AG04449 (cell line): Measurements from ENCODE around the gene IGSF23.

Experiments used
- CTCF ChIA-PET: fragments of 350-600 bp; formaldehyde crosslinking; extraction: SDS; loops from one replicate; lab custom pipeline; 2021; ENCODE audit warnings: antibody characterized with exemption; lab: Yijun Ruan, JAX
- POLR2A ChIA-PET: fragments of 400-600, 350-600 bp; formaldehyde crosslinking; extraction: SDS; loops from one replicate; lab custom pipeline; 2020; ENCODE audit warnings: antibody characterized with exemption, inconsistent platforms; lab: Yijun Ruan, JAX
- DNase-seq: peaks from one replicate; pipeline ENCODE4 v3.0.0-alpha.2; 2010; ENCODE audit warnings: low read depth, low spot score
- H3K4me3 ChIP-seq: 2 replicates; pipeline ENCODE4 v1.5.1; 2011; ENCODE audit warnings: low read depth, mild to moderate bottlenecking, control low read depth, low read length
- CTCF ChIP-seq: IDR thresholded peaks from one replicate; pipeline ENCODE4 v1.5.1; 2011; ENCODE audit warnings: mild to moderate bottlenecking, moderate library complexity, low read length, control low read depth, inconsistent platforms; ENCODE audit not compliant: insufficient read depth; ENCODE audit errors: missing control alignments

Gene IGSF23

DNA sequence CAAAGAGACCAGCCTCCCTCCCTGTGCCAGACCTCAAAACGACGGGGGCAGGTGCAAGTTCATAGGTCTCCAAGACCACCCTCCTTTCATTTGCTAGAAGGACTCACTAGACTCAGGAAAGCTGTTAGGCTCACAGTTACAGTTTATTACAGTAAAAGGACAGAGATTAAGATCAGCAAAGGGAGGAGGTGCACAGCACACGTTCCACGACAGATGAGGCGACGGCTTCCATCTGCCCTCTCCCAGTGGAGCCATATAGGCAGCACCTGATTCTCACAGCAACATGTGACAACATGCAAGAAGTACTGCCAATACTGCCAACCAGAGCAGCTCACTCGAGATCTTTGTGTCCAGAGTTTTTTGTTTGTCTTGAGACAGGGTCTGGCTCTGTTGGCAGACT is 48.5 kb downstream of the IGSF23 start:
- CTCF ChIA-PET: interaction anchor here (1.7 to 4.8 kb wide), 7 partner anchors 11 to 110 kb away, joined by 4 to 36 read pairs (median 8); no protein-coding TSS in a partner anchor

DNA sequence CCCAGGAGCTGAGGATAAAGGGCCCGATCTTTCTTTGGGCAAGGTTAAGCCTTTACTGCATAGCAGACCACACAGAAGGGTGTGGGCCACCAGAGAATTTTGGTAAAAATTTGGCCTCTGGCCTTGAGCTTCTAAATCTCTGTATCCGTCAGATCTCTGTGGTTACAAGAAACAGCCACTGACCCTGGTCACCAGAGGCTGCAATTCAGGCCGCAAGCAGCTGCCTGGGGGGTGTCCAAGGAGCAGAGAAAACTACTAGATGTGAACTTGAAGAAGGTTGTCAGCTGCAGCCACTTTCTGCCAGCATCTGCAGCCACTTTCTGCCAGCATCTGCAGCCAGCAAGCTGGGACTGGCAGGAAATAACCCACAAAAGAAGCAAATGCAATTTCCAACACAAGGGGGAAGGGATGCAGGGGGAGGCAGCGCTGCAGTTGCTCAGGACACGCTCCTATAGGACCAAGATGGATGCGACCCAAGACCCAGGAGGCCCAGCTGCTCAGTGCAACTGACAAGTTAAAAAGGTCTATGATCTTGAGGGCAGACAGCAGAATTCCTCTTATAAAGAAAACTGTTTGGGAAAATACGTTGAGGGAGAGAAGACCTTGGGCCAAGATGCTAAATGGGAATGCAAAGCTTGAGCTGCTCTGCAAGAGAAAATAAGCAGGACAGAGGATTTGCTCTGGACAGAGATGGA is 49.5 kb downstream of the IGSF23 start:
- ChIA-PET CTCF (interaction anchor here (0.9 to 4.8 kb wide), 13 partner anchors 9 to 109 kb away, joined by 3 to 36 read pairs (median 6); no protein-coding TSS in a partner anchor), POLR2A (interaction anchor here (1.3 to 1.4 kb wide), 2 partner anchors 14 to 19 kb away, joined by 3 to 4 read pairs; partner anchors contain the start of gene PVR)
- H3K4me3 ChIP-seq: no peak overlapping the region
- DNase-seq: no peak
- TF ChIP-seq CTCF: no peak

More for the DNA sequence above, 48.5 kb downstream of the IGSF23 start:
- no peak overlapping the region for H3K4me3 ChIP-seq
- POLR2A ChIA-PET: no interaction called here
- TF ChIP-seq CTCF: no peak
- DNase-seq: no peak

- DNase-seq: no peak
- no peak for TF ChIP-seq CTCF
- H3K4me3 ChIP-seq: no peak overlapping the region
- ChIA-PET POLR2A (interaction anchor here (1.4 kb wide), 1 partner anchor 15 kb away, joined by 3 read pairs; no protein-coding TSS in a partner anchor), CTCF (interaction anchor here (0.9 to 4.8 kb wide), 12 partner anchors 7 to 112 kb away, joined by 3 to 36 read pairs (median 7); partner anchors contain the start of gene PVR)
Measured at GRCh38 chr19:44663996-44664395, 50.6 kb downstream of the IGSF23 start.

DNA sequence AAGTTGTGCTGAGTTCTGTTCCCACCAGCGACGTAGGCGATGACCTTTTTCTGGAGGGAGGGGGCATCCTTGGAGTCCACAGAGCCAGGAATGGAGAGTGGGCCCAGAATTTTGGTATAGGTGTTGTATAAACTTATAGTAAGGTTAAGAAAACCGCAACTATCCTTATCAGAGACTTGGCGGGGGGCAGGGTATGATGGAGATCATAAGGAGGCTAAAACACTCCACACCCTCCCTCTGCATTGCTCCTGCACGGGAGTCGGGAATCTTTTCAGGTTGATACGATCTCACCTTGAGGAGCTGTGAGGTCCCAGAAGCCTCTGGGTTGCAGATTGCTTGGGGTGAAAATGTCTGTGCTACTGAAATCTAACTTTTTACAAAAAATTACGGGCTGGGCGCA is 51.6 kb downstream of the IGSF23 start:
- DNase-seq: no peak
- TF ChIP-seq CTCF: no peak
- H3K4me3 ChIP-seq: no peak overlapping the region
- POLR2A ChIA-PET: no interaction called here
- CTCF ChIA-PET: interaction anchor here (1.0 to 4.8 kb wide), 6 partner anchors 8 to 113 kb away, joined by 3 to 36 read pairs (median 7); no protein-coding TSS in a partner anchor

- DNase-seq: no peak
- H3K4me3 ChIP-seq: no peak overlapping the region
- POLR2A ChIA-PET: interaction anchor here (0.8 kb wide), 1 partner anchor 10 kb away, joined by 3 read pairs; no protein-coding TSS in a partner anchor
- no peak for TF ChIP-seq CTCF
- CTCF ChIA-PET: interaction anchor here (0.7 to 1.9 kb wide), 4 partner anchors 10 to 90 kb away, joined by 3 to 5 read pairs (median 4); no protein-coding TSS in a partner anchor
Measured at GRCh38 chr19:44666852-44667556, 53.6 kb downstream of the IGSF23 start.
